ENCODE results near the gene CBFA2T3. TPM values are rescaled to one million over a fixed set of nuclear protein-coding genes. Genes with fewer than 3 reads are reported as not detected.

The CBFA2T3 gene
- total and polyA plus RNA-seq, 2 of the 8 experiments (the other 6 are each of a cell fraction or from before 2014, with no cell fraction given), result 0.51 to 1.3 TPM

DNA sequence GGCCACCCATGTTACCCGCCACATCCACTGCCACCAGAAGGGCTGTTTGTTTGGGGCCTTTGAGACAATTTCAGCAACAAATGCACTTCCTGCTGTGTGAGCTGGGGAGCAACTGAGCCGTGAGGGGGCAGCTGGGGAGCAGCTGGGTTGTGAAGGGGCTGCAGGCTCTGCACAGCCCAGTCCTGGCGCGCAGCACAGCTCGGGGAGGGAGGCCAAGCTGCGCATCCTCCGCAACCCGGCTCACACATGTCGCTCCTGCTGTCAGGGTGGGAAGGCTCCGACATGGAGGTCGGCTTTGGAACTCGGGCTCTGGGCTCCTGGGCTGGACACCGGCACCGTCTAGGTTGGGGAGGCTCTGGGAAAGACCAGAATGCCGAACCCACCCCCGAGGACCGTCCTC lies 53.6 kb downstream of the CBFA2T3 start:
- Histone ChIP-seq H3K9me3 (ENCODE audit: insufficient read depth in 2 of 2, low read depth in 1 of 2, low read length in 1 of 2) (no peaks in the 10 kb centered on the region), H3K18ac (ENCODE audit: extremely low read depth, low read length) (peak overlapping the region; percentile 40; the same call in 1 of the 2 replicates), H3K79me2 (ENCODE audit: control insufficient read depth in 1 of 2, insufficient read depth in 2 of 2, low read length in 2 of 2) (no peaks in the 10 kb centered on the region), H3K14ac (ENCODE audit: insufficient read length) (no peak overlapping the region), H2AK5ac (ENCODE audit: low read depth, low read length) (no peak overlapping the region), H3K27me3 (replicated peaks in 1 of 4; ENCODE audit: control insufficient read depth in 3 of 4, extremely low read depth in 1 of 4, insufficient read depth in 3 of 4, low read length in 3 of 4) (no peaks in the 10 kb centered on the region), H3K36me3 (ENCODE audit: control insufficient read depth in 2 of 4, insufficient read depth in 4 of 4, low read length in 3 of 4) (no peaks in the 10 kb centered on the region), H2BK15ac (ENCODE audit: low read length) (0 out of 2 replicates have a peak overlapping the region, but pooled peaks have one; percentile 95), H4K8ac (ENCODE audit: extremely low read depth, insufficient read depth, low read length) (peak overlapping the region; percentile 65), H4K20me1 (replicated peaks in 1 of 2; ENCODE audit: control insufficient read depth in 1 of 2, insufficient read depth in 2 of 2, low read length in 2 of 2) (no peaks in the 10 kb centered on the region), H2BK12ac (ENCODE audit: low read depth, low read length) (peak overlapping the region; percentile 90; the same call in 1 of the 2 replicates), H2AFZ (ENCODE audit: low read length) (no peak overlapping the region), H3K23ac (ENCODE audit: insufficient read length) (no peak overlapping the region), H3K4me1 (replicated peaks in 1 of 4; ENCODE audit: control insufficient read depth in 3 of 4, insufficient read depth in 4 of 4, low read length in 3 of 4) (peaks cover 0 to 34% (median 16%) of the 10 kb centered on the region in 4 experiments; a peak in 5 of 7 replicates), H3K4me3 (ENCODE audit: extremely low read depth in 1 of 4, insufficient read depth in 2 of 4, low read depth in 3 of 4, low read length in 4 of 4) (no peak overlapping the region), H3K9ac (replicated peaks in 1 of 4; ENCODE audit: extremely low read depth in 1 of 4, low read depth in 3 of 4, low read length in 3 of 4) (no peak overlapping the region), H2BK120ac (replicated peaks; ENCODE audit: low read depth, low read length) (no peak overlapping the region), H3K56ac (replicated peaks; ENCODE audit: insufficient read length, low read depth, low read length) (no peak overlapping the region), H3K27ac (ENCODE audit: low read depth, low read length) (no peak overlapping the region), H4K5ac (ENCODE audit: insufficient read length, low read depth, low read length) (no peak overlapping the region), H2BK5ac (ENCODE audit: low read depth, low read length) (peak overlapping the region; percentile 66; the same call in 1 of the 2 replicates), H3K4me2 (ENCODE audit: insufficient read depth in 1 of 2, low read depth in 2 of 2, low read length in 2 of 2) (no peak overlapping the region; a peak in 1 of 4 replicates), H3K23me2 (ENCODE audit: low read depth, low read length) (no peaks in the 10 kb centered on the region), H2BK20ac (ENCODE audit: low read length) (no peak overlapping the region), H4K91ac (replicated peaks; ENCODE audit: insufficient read length, low read length) (peak overlapping the region; percentile 91), H3K4ac (replicated peaks; ENCODE audit: insufficient read length, low read depth, low read length) (no peak overlapping the region), H3K79me1 (ENCODE audit: low read depth, low read length) (no peaks in the 10 kb centered on the region)
- TF ChIP-seq, protein P1, sequence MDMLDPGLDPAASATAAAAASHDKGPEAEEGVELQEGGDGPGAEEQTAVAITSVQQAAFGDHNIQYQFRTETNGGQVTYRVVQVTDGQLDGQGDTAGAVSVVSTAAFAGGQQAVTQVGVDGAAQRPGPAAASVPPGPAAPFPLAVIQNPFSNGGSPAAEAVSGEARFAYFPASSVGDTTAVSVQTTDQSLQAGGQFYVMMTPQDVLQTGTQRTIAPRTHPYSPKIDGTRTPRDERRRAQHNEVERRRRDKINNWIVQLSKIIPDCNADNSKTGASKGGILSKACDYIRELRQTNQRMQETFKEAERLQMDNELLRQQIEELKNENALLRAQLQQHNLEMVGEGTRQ (IDR thresholded peaks at IDR 0.05; ENCODE audit: low read length), result no peak
- TF ChIP-seq SIX5 (IDR thresholded peaks at IDR 0.05; ENCODE audit: low read depth, low read length), result no peak
- TF ChIP-seq TEAD4 (IDR thresholded peaks at IDR 0.05; ENCODE audit: low read depth, low read length), result no peak
- POLR2A ChIA-PET (ENCODE audit: partially characterized antibody), result interaction anchor here (1.3 kb wide), 1 partner anchor 294 kb away, joined by 4 read pairs; the partner anchor contains the start of gene ZNF778
- CTCF ChIA-PET (ENCODE audit: partially characterized antibody), result interaction anchor here (0.7 to 1.5 kb wide), 5 partner anchors 12 to 1875 kb away, joined by 3 to 6 read pairs (median 3); no protein-coding TSS in a partner anchor
- FAIRE-seq (no peak), DNase-seq (ENCODE audit: low read depth in 1 of 2, low spot score in 2 of 2) (no peak)
- 90% methylated on average over 14 of the region's 17 CpGs; no CpG with 5 or more reads in 1 of the 2 experiments for WGBS, 2 experiments (ENCODE audit: extremely low coverage in 1 of 2, insufficient coverage in 1 of 2, insufficient read length in 1 of 2, insufficient replicate concordance in 2 of 2, low coverage in 1 of 2, low lambda C conversion rate in 2 of 2, missing lambda C conversion rate in 1 of 2)
